T-helper 9 cell (primary cell): ENCODE measurements around the gene NELL1.

ENCODE experiments used
- DNase-seq: peaks from one replicate; pipeline ENCODE4 v3.0.0-alpha.2; 2020

Gene NELL1

DNA sequence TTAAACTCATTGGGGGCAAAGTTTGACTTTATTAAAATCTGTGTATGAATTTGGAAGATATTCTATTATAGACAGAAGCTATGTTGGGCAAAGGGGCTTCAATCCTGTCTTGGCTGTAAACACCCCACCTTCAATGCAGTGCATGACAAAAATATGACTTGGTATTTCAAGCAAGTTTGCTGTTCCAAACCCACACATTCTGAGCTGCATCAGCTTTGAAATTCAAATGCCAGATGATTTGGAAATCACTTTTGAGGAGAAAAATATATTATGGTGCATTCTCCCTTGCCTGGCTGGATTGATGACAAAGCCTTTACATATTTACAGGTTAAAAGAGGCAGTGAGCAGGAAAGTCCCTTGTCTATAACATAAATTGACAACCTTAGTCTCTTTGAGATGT, 760.0 kb downstream of the NELL1 start:
- DNase-seq: no peak

DNA sequence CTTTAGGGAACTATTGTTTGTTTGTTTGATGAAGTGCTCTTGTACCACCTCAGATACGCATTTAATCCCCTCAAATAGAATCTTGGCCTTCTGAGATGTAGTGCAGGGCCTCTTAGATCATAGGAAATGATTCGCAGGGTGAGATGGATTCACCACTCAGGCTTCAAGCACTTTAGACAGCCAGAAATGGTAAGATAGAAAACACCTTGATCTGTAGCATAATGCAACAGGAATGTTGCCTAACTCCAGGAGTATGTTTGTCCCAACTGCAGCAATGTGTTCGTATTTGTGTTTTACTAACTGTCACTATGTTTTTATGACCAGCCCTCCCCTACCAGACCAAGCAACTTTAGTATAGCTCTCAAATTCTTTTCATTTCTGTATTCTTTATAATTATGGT, 761.2 kb downstream of the NELL1 start:
- no peak for DNase-seq

- DNase-seq: no peak
These were observed 777.7 kb downstream of the NELL1 start for GRCh38 chr11:21446939-21447590.

DNA sequence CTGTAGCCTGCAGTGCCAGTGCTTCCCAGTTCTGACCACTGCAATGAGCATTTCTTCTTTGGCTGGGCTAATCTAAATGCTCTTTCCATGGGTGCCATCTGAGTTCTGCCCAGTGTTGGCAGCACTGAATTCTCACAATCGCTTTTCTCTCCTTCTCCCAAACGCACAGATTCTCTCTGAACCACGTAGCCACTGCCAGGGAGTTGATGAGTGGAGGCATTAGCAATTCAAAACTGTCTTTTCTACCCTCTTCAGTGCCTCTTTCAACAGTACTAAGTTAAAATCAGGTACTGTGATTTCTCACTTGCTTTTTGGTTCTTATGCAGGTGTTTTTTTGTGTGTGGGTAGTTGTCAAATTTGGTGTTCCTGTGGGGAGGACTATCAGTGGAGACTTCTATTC, 778.5 kb downstream of the NELL1 start:
- DNase-seq: no peak

DNA sequence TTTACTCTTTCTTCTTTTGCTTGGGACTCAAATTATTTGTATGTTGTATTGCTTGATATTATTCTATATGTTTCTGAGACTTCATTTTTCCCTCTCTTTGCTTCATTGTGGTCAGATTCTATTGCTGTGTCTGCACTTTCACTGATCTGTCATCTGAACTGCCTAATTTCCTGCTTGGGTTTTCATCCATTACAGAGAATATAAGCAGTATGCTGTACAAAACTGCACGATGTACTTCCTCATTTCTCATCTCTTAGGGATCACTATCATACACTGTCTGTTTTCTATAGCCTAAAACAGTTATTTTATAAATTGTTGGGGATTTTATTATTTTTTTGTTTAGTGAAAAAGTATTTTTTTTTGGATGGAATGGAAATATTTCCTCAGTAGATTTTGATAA, 786.8 kb downstream of the NELL1 start:
- no peak for DNase-seq

DNA sequence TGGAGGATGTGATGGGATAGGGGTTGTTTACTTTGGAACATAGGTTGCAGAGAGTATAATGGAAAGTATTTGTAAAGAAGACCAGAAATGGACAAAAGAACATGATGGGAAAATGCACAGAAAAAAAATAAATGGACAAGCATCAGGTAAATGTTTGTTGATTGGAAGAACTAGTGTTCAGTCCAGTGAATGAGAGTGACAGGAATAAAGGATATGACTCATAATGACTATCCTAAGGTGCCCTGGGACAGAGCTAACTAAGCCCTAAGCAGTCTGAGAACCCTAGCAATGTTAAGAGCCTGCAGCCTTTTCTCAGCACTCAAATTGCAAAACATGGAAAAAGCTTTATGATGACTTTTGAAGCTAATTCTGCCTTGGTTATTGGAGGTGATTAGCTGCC, 790.7 kb downstream of the NELL1 start:
- DNase-seq: no peak

GRCh38 chr11:21461701-21462100, 792.3 kb downstream of the NELL1 start:
- DNase-seq: no peak

DNA sequence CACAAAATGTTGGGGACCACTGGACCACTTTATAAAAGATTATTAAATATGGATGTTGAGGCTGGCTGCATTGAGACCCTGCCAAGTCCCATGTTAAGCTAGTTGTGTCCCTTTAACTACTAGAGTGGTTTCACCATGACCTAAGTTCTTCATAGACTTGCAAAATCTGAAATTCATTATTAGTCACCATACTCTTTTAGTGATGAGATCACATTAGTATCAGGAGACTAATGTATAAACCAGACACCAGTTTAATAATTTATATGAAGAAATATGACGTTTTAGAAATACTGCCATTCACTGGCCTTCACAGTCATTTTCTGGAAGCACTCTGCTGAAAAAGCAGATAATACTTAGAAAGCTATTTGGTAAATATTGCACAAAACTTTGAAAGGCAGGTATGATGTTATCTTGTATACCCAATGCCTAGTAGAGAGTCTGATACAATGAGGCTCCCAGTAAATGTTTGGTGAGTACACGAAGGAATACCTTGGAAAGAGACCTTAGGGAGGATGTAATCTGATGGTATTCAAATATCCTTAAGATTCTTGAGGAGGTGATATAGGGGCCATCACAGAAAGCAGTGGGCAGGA, 795.3 kb downstream of the NELL1 start:
- DNase-seq: no peak

GRCh38 chr11:21465203-21465602, 795.8 kb downstream of the NELL1 start:
- no peak for DNase-seq

- DNase-seq: no peak
These were observed 796.5 kb downstream of the NELL1 start for GRCh38 chr11:21465920-21466319.

DNA sequence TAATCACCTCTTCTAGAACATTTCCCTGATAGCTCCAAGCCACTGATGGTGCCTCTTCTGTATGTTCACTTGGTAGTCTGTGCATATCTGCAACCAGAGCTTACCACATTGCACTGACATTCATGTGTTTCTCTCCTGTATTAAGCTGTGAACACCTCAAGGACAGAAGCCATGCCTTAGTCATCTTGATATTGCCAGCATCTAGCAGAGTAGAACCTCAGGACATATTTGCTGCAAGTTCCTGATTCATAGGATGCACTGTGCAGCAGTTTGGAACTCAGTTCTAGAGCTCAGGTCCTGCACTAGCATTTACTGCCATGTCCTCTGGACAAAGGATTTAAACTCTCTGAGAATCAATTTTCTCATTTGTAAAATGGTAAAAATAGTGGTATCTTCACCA, 801.1 kb downstream of the NELL1 start:
- no peak for DNase-seq

GRCh38 chr11:21472261-21472660, 802.9 kb downstream of the NELL1 start:
- no peak for DNase-seq

DNA sequence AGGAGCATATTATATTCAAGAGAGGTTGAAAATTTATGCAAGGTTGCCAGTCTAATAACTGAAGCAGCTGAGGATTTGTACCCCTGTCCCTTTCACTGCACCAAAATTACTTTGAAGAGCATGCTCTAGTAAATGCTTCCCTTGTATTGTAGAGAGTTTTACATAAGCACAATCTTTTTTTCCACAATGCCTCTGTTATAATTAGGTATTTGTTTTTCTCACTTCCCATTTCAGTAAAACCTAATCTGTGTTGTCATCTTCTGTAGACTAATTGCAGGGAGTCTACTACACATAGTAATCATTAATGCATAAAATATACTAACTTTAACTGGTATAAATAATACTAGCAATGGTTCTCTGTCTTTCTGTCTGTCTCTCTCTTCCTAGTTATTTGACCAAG, 805.1 kb downstream of the NELL1 start:
- DNase-seq: no peak

DNA sequence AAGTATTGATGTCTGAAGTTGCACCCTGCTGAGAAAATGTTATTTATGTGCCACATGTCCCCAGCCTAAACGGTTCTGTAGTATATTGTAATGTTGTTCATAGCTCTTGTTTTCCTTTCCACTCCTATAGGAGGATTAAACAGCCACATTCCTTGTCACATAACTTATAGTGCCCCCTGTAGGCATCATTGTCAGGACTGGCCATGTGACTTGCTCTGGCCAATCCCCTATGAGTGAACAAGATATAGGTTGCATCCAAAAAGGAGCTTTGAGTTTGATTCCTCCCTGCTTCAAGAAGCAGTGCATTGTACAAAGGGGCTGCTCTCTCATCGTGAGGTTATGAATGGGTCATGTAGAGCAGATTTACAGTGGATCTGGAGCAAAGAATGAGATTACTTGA, 805.9 kb downstream of the NELL1 start:
- no peak for DNase-seq

- no peak for DNase-seq
These were observed 807.2 kb downstream of the NELL1 start for GRCh38 chr11:21476588-21476987.

DNA sequence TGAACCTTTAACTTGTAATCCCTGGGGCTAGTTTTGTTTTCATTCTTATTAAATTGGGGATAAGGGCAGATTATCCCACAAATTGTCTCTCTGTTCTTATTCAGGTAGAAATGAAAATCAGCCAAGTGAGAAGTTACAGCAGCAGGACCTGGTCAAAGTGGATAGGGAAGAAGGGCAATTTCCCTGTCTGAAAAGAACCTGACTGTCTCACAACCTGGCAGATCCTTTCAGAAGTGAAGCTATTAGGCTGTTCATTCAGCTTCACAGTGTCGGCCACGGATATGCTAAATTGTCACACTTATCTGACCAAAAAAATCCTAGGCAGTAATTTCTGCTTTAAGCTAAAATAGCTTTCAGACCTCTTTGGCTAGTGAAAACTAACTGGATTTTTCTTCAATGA, 810.9 kb downstream of the NELL1 start:
- DNase-seq: no peak

DNA sequence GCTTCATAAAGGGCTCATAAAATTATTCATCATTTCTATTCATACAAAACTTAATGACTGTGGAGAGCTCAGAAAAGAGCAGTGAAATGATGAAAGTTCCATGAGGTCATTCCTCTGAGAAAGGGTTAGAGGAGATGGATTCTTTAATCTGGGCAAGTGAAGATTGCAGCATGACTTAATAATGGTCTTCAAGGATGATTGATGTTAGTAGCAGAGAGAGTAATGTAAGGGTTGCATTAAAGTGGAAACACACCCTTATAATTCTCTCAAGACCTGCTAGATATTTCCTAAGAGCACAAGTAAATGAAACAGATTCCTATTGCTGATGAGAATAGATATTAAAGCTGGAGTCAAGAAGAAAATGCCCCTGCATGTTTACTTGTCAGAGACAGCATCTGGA, 811.9 kb downstream of the NELL1 start:
- no peak for DNase-seq

GRCh38 chr11:21484039-21484438, 814.7 kb downstream of the NELL1 start:
- no peak for DNase-seq

DNA sequence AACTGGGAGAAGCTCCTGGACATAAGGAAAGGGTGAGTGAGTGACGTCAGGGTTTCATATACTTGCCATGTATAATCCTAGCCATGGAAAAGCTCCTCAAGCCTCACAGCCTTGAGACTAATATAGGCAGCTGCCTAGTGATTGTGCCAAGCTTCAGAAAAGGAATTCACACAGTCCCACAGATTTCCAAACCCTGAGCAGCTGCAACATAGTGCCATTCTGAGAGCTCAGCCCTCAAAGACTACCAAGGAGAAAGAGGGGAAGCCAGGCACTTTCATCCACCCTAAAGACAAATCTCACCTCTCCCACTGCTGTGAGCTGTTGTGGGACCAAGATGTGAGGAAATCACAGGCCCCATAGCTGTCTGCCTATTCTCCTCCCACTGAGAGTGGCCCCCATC, 815.6 kb downstream of the NELL1 start:
- no peak for DNase-seq

- no peak for DNase-seq
These were observed 816.0 kb downstream of the NELL1 start for GRCh38 chr11:21485426-21485825.

- DNase-seq: no peak
These were observed 820.2 kb downstream of the NELL1 start for GRCh38 chr11:21489416-21490115.

- DNase-seq: no peak
These were observed 823.5 kb downstream of the NELL1 start for GRCh38 chr11:21492931-21493330.

DNA sequence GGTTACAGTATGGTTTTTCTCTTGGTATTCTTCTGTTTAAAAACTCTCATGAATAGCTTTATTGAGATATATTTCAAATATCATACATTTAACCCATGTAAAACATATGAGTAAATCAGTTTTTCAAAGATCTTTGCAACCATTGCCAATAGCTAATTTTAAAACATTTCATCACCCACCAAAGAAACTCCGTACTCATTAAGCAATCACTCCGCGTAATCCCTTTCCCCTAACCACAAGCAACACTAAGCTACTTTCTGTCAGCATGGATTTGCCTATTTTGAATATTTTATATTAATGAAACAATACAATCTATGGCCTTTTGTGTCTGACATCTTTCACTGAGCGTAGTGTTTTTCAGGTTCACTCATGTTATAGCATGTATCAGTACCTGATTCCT, 825.6 kb downstream of the NELL1 start:
- DNase-seq: no peak

DNA sequence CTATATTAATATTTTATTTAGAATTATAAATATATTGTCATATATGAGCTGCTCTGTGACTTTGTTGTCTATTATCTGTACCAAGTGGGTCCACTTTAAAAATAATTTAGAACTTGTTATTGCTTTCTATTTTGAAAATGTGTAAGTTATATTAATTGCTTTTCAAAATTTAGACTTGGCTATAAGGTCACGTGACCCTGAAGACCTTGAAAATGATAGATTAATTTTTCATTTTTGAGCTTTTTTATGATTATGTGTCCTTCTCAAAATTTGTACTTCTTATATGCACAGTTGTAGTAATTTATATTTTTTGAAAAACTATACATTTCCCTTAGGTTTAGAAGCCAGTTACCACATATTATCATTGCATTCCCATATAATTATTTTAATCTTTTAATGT, 826.5 kb downstream of the NELL1 start:
- no peak for DNase-seq

DNA sequence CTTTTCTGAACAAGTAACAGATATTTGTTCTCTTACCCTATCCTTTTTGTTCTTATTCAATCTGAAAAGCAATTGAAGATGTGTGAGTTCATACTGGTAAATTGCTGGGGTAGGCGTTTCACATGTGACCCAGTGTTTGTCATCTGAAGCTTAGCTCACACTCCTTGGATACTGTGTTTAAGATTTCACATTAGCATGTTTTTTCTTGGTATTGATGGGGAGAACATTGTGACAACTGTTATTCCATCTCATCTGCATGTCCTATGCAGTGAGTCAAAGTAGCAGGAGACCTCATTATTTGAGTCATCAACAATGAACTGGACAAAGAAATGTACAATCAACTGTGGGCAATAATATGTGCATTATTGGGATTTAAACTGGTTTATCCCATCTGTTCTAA, 831.9 kb downstream of the NELL1 start:
- DNase-seq: no peak
